Measurements from ENCODE around the gene RNF157. TPM values are rescaled to one million over a fixed set of nuclear protein-coding genes. Genes with fewer than 3 reads are reported as not detected.

RNF157 gene
- total and polyA plus RNA-seq, 9 of the 15 experiments (the other 6 are each of a cell fraction or from before 2014, with no cell fraction given) = 8.1 to 31.7 (median 20.8) TPM

DNA sequence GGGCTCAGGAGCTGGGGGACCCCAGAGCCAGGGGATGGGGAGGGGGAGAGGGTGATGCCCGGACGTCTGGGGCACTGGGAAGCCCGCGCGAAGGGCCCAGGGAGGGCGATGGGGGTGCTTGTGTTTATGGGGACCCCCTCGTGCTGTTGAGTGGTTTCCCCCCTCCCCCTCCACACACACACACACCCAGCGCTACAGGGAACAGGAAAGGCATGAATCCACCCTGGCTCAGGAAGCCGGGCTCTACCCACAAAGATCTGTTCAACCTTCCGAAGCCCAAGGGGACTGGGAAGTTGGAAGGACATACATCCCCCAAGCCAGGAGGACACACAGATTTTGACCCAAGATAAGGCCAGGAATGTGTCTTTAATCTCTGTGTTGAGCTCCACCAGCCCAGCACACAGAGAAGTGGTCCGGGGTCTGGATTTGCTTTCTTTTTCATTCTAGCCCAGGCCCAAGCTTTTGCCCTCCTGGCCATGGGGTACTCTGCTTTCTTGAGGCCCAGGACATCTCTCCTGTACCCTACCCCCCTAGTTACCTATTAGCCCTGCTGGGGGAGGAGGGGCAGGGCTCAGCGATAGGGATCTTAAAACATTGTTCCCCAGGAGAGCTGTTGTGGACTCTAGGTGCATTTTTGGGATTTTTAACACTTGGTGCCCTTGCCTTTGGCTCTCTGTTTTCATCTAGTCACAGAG is 26.1 kb upstream of the RNF157 start (continued):
- TF ChIP-seq, protein P1, sequence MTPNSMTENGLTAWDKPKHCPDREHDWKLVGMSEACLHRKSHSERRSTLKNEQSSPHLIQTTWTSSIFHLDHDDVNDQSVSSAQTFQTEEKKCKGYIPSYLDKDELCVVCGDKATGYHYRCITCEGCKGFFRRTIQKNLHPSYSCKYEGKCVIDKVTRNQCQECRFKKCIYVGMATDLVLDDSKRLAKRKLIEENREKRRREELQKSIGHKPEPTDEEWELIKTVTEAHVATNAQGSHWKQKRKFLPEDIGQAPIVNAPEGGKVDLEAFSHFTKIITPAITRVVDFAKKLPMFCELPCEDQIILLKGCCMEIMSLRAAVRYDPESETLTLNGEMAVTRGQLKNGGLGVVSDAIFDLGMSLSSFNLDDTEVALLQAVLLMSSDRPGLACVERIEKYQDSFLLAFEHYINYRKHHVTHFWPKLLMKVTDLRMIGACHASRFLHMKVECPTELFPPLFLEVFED (CRISPR knock-in tag; conservative IDR thresholded peaks at IDR 0.05) = no peak
- TF ChIP-seq ZNF140 (CRISPR knock-in tag; IDR thresholded peaks at IDR 0.05) = no peak
- no peak for TF ChIP-seq PHF20 (IDR thresholded peaks at IDR 0.05; ENCODE audit: partially characterized antibody)
- no peak for TF ChIP-seq ZNF239 (CRISPR knock-in tag; IDR thresholded peaks at IDR 0.05)
- TF ChIP-seq ZNF311 (CRISPR knock-in tag; IDR thresholded peaks at IDR 0.05) = no peak
- TF ChIP-seq, protein P2, sequence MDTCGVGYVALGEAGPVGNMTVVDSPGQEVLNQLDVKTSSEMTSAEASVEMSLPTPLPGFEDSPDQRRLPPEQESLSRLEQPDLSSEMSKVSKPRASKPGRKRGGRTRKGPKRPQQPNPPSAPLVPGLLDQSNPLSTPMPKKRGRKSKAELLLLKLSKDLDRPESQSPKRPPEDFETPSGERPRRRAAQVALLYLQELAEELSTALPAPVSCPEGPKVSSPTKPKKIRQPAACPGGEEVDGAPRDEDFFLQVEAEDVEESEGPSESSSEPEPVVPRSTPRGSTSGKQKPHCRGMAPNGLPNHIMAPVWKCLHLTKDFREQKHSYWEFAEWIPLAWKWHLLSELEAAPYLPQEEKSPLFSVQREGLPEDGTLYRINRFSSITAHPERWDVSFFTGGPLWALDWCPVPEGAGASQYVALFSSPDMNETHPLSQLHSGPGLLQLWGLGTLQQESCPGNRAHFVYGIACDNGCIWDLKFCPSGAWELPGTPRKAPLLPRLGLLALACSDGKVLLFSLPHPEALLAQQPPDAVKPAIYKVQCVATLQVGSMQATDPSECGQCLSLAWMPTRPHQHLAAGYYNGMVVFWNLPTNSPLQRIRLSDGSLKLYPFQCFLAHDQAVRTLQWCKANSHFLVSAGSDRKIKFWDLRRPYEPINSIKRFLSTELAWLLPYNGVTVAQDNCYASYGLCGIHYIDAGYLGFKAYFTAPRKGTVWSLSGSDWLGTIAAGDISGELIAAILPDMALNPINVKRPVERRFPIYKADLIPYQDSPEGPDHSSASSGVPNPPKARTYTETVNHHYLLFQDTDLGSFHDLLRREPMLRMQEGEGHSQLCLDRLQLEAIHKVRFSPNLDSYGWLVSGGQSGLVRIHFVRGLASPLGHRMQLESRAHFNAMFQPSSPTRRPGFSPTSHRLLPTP (IDR thresholded peaks at IDR 0.05; ENCODE audit: borderline replicate concordance, extremely low read depth, insufficient read length) = no peak
- 0 out of 4 replicates have a peak, but pooled peaks of 1 of the 2 experiments have one; percentile 35 for TF ChIP-seq ARNT (IDR thresholded peaks at IDR 0.05)
- TF ChIP-seq, protein P3, sequence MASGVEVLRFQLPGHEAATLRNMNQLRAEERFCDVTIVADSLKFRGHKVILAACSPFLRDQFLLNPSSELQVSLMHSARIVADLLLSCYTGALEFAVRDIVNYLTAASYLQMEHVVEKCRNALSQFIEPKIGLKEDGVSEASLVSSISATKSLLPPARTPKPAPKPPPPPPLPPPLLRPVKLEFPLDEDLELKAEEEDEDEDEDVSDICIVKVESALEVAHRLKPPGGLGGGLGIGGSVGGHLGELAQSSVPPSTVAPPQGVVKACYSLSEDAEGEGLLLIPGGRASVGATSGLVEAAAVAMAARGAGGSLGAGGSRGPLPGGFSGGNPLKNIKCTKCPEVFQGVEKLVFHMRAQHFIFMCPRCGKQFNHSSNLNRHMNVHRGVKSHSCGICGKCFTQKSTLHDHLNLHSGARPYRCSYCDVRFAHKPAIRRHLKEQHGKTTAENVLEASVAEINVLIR (CRISPR knock-in tag; IDR thresholded peaks at IDR 0.05) = no peak
- TF ChIP-seq ZNF121 (CRISPR knock-in tag; conservative IDR thresholded peaks at IDR 0.05) = no peak
- no peak for TF ChIP-seq KLF13 (tag; IDR thresholded peaks at IDR 0.05; ENCODE audit: borderline replicate concordance, low read depth)
- TF ChIP-seq FOXJ2 (tag; IDR thresholded peaks at IDR 0.05) = 0 out of 2 replicates have a peak, but pooled peaks have one; percentile 4
- no peak for TF ChIP-seq PURB (CRISPR knock-in tag; IDR thresholded peaks at IDR 0.05; ENCODE audit: low read depth)
- TF ChIP-seq, protein P4, sequence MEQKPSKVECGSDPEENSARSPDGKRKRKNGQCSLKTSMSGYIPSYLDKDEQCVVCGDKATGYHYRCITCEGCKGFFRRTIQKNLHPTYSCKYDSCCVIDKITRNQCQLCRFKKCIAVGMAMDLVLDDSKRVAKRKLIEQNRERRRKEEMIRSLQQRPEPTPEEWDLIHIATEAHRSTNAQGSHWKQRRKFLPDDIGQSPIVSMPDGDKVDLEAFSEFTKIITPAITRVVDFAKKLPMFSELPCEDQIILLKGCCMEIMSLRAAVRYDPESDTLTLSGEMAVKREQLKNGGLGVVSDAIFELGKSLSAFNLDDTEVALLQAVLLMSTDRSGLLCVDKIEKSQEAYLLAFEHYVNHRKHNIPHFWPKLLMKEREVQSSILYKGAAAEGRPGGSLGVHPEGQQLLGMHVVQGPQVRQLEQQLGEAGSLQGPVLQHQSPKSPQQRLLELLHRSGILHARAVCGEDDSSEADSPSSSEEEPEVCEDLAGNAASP (IDR thresholded peaks at IDR 0.05) = no peak
- no peak for TF ChIP-seq MCM3 (IDR thresholded peaks at IDR 0.05)
- TF ChIP-seq BRCA1 (IDR thresholded peaks at IDR 0.05) = no peak
- TF ChIP-seq BRCA1 (CRISPR knock-in tag; IDR thresholded peaks at IDR 0.05) = 0 out of 2 replicates have a peak, but pooled peaks have one; percentile 32
- TF ChIP-seq ZBTB7A (IDR thresholded peaks at IDR 0.05; ENCODE audit: borderline replicate concordance, control insufficient read depth, low read depth, low read length) = no peak; the same call in 1 of the 2 replicates
- TF ChIP-seq SOX6 (IDR thresholded peaks at IDR 0.05) = peak; percentile 23; the same call in 1 of the 2 replicates
- no peak for TF ChIP-seq DIDO1 (tag; IDR thresholded peaks at IDR 0.05; ENCODE audit: low read depth)
